Measurements from ENCODE around the gene CCDC51. TPM values are rescaled to one million over a fixed set of nuclear protein-coding genes. Genes with fewer than 3 reads are reported as not detected.

The CCDC51 gene
- total and polyA plus RNA-seq, 2 of the 13 experiments (the other 11 are each of a cell fraction or from before 2014, with no cell fraction given): 18.1 to 29.4 TPM

DNA sequence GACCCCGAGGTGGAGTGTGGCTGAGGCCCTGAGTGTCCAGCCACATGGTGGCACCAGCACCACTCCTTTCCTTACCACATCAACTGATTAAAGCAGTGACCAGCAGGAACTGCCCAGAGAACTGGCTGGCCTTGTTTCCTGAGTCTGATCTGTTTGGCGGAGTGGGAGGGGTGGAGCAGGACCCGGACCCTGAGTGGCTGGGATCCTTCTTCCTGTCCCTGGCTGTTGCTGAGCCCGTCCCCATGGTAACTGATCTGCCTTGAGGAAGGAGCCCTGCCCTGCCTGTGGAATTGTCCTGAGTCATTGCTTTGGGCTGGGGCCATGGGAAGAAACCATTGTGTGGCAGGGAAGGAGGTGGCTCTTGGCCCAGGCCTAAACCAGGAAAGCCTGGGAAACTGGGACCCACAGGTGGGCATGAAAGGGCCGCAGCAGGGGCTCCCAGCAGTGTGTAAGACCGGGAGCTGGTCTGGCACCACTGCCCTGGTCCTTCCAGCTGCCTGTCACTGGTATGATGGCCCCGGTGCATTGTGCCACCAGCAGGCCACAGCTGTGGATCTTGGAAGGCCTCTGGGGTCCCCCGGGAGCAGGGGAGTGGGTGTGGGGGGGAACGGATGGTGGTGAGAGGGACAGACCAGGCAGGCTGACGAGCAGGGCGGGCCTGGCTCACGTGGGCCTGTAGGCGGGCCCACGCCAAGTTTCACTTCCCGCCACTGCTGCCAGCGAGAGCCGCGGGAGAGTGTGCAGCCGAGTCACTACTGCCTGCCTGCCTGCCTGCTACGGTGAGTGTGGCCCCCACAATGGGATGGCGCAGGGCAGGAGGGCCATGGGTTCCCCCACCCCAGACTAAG, 25.8 kb upstream of the CCDC51 start (continued):
- TF ChIP-seq PHB2 (IDR thresholded peaks at IDR 0.05; ENCODE audit: partially characterized antibody) (no peak), DDIT3 (CRISPR knock-in tag; IDR thresholded peaks at IDR 0.05) (no peak), PLRG1 (conservative IDR thresholded peaks at IDR 0.05) (no peak), RCOR2 (CRISPR knock-in tag; IDR thresholded peaks at IDR 0.05) (0 out of 2 replicates have a peak, but pooled peaks have one; percentile 56), SPEN (CRISPR knock-in tag; IDR thresholded peaks at IDR 0.05; ENCODE audit: low read depth) (peak; percentile 61; the same call in 1 of the 2 replicates), ZSCAN25 (CRISPR knock-in tag; IDR thresholded peaks at IDR 0.05) (no peak), RXRA (CRISPR knock-in tag; IDR thresholded peaks at IDR 0.05) (peak; percentile 34; the same call in 1 of the 2 replicates), GMEB2 (CRISPR knock-in tag; IDR thresholded peaks at IDR 0.05; ENCODE audit: low read depth) (no peak), NFE2 (CRISPR knock-in tag; IDR thresholded peaks at IDR 0.05) (peak; percentile 91), RFXAP (CRISPR knock-in tag; IDR thresholded peaks at IDR 0.05; ENCODE audit: borderline replicate concordance) (peak; percentile 81; the same call in 1 of the 2 replicates), ZSCAN21 (CRISPR knock-in tag; IDR thresholded peaks at IDR 0.05; ENCODE audit: borderline replicate concordance) (no peak), CEBPB (IDR thresholded peaks at IDR 0.05; ENCODE audit: borderline replicate concordance, low read depth, low read length) (no peak), EP300 (IDR thresholded peaks at IDR 0.05; ENCODE audit: low read depth in 2 of 2, low read length in 2 of 2) (peak in 1 of 2 experiments; percentile 23; a peak in 2 of 4 replicates), EP300 (CRISPR knock-in tag; IDR thresholded peaks at IDR 0.05; ENCODE audit: borderline replicate concordance) (0 out of 2 replicates have a peak, but pooled peaks have one; percentile 2), MBD4 (IDR thresholded peaks at IDR 0.05; ENCODE audit: borderline replicate concordance, low read length) (no peak), ZNF33A (CRISPR knock-in tag; IDR thresholded peaks at IDR 0.05; ENCODE audit: borderline replicate concordance) (no peak), NR2C2 (CRISPR knock-in tag; IDR thresholded peaks at IDR 0.05; ENCODE audit: borderline replicate concordance) (no peak; the same call in 1 of the 2 replicates), ZXDC (CRISPR knock-in tag; IDR thresholded peaks at IDR 0.05) (no peak), ETV6 (CRISPR knock-in tag; conservative IDR thresholded peaks at IDR 0.05) (no peak), AHR (CRISPR knock-in tag; IDR thresholded peaks at IDR 0.05) (no peak), ZNF296 (CRISPR knock-in tag; conservative IDR thresholded peaks at IDR 0.05) (peak; percentile 61; the same call in 1 of the 2 replicates), ZEB1 (IDR thresholded peaks at IDR 0.05; ENCODE audit: insufficient replicate concordance, low read depth) (no peak), THYN1 (CRISPR knock-in tag; IDR thresholded peaks at IDR 0.05; ENCODE audit: borderline replicate concordance, low read depth) (no peak), FOXA3 (CRISPR knock-in tag; IDR thresholded peaks at IDR 0.05) (peak; percentile 56), CBFB (CRISPR knock-in tag; IDR thresholded peaks at IDR 0.05) (no peak)
- TF ChIP-seq, protein P1, sequence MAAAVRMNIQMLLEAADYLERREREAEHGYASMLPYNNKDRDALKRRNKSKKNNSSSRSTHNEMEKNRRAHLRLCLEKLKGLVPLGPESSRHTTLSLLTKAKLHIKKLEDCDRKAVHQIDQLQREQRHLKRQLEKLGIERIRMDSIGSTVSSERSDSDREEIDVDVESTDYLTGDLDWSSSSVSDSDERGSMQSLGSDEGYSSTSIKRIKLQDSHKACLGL (CRISPR knock-in tag; IDR thresholded peaks at IDR 0.05): no peak

Measured in HepG2 (cell line).